H9 (cell line): ENCODE measurements around the gene ATP1A2. TPM values are rescaled to one million over a fixed set of nuclear protein-coding genes. Genes with fewer than 3 reads are reported as not detected.

Experiments used
- DNase-seq: peaks from one replicate; pipeline ENCODE4 v3.0.0-alpha.2; 2017
- H2AFZ ChIP-seq: one replicate; pipeline ENCODE4 v1.6.1; 2013; ENCODE audit warnings: mild to moderate bottlenecking, low read length, control low read depth, moderate library complexity
- H2AK5ac ChIP-seq: 2 replicates; pipeline ENCODE4 v1.6.1; 2013; ENCODE audit warnings: low read length, control low read depth, mixed read lengths; ENCODE audit not compliant: insufficient read length
- H2BK120ac ChIP-seq: one replicate; pipeline ENCODE4 v1.6.1; 2013; ENCODE audit warnings: low read depth, mild to moderate bottlenecking, low read length, control low read depth, inconsistent platforms; ENCODE audit not compliant: poor library complexity, severe bottlenecking
- H2BK12ac ChIP-seq: 2 replicates; pipeline ENCODE4 v1.6.1; 2013; ENCODE audit warnings: low read length, control low read depth, mixed read lengths, low read depth; ENCODE audit not compliant: insufficient read length
- H2BK15ac ChIP-seq: 2 replicates; pipeline ENCODE4 v1.6.1; 2013; ENCODE audit warnings: low read depth, low read length, control low read depth
- H2BK20ac ChIP-seq: one replicate; pipeline ENCODE4 v1.6.1; 2013; ENCODE audit warnings: low read depth, mild to moderate bottlenecking, low read length, control low read depth, inconsistent platforms; ENCODE audit not compliant: poor library complexity, severe bottlenecking
- H2BK5ac ChIP-seq: 2 replicates; pipeline ENCODE4 v1.6.1; 2013; ENCODE audit warnings: low read length, control low read depth, mixed read lengths; ENCODE audit not compliant: insufficient read length
- H3K14ac ChIP-seq: 2 replicates; pipeline ENCODE4 v1.6.1; 2013; ENCODE audit warnings: low read length, control low read depth; ENCODE audit not compliant: insufficient read depth
- H3K18ac ChIP-seq: 2 replicates; pipeline ENCODE4 v1.6.1; 2013; ENCODE audit warnings: low read depth, mild to moderate bottlenecking, mixed read lengths, low read length, control low read depth; ENCODE audit not compliant: insufficient read length
- H3K23ac ChIP-seq: 2 replicates; pipeline ENCODE4 v1.6.1; 2013; ENCODE audit warnings: low read length, control low read depth, mixed read lengths, low read depth; ENCODE audit not compliant: insufficient read length
- H3K23me2 ChIP-seq: 2 replicates; pipeline ENCODE4 v1.6.1; 2013; ENCODE audit warnings: low read depth, mild to moderate bottlenecking, mixed read lengths, low read length, control low read depth; ENCODE audit not compliant: insufficient read length, poor library complexity, severe bottlenecking
- H3K27ac ChIP-seq: 2 replicates; pipeline ENCODE4 v1.5.1; 2013; ENCODE audit warnings: low read length, control low read depth, mixed read lengths, low read depth; ENCODE audit not compliant: insufficient read length
- H3K27me3 ChIP-seq: 2 replicates; pipeline ENCODE4 v1.6.1; 2013; ENCODE audit warnings: low read length, control low read depth, inconsistent platforms; ENCODE audit not compliant: insufficient read depth
- H3K4ac ChIP-seq: 2 replicates; pipeline ENCODE4 v1.6.1; 2013; ENCODE audit warnings: low read depth, mild to moderate bottlenecking, control low read depth, inconsistent platforms, low read length, moderate library complexity
- H3K4me1 ChIP-seq: 2 replicates; pipeline ENCODE4 v1.6.1; 2013; ENCODE audit warnings: low read length, control low read depth, inconsistent platforms; ENCODE audit not compliant: insufficient read depth
- H3K4me2 ChIP-seq: 2 replicates; pipeline ENCODE4 v1.6.1; 2013; ENCODE audit warnings: low read length, control low read depth, mixed read lengths; ENCODE audit not compliant: insufficient read length, insufficient read depth
- H3K56ac ChIP-seq: 2 replicates; pipeline ENCODE4 v1.6.1; 2013; ENCODE audit warnings: low read depth, mild to moderate bottlenecking, mixed read lengths, low read length, control low read depth; ENCODE audit not compliant: insufficient read length
- H3K79me1 ChIP-seq: 2 replicates; pipeline ENCODE4 v1.6.1; 2013; ENCODE audit warnings: low read depth, mild to moderate bottlenecking, moderate library complexity, low read length, control low read depth, inconsistent platforms; ENCODE audit not compliant: insufficient read depth, poor library complexity, severe bottlenecking
- H3K79me2 ChIP-seq: 2 replicates; pipeline ENCODE4 v1.6.1; 2013; ENCODE audit warnings: low read length, control low read depth, inconsistent platforms; ENCODE audit not compliant: insufficient read depth
- H3K9ac ChIP-seq: 2 replicates; pipeline ENCODE4 v1.6.1; 2013; ENCODE audit warnings: low read length, control low read depth, mixed read lengths; ENCODE audit not compliant: insufficient read length; ENCODE audit errors: extremely low read depth
- H3K9me3 ChIP-seq: one replicate; pipeline ENCODE4 v1.6.1; 2013; ENCODE audit warnings: low read depth, low read length, inconsistent platforms; ENCODE audit not compliant: control insufficient read depth
- H3T11ph ChIP-seq: one replicate; pipeline ENCODE4 v1.6.1; 2013; ENCODE audit warnings: mild to moderate bottlenecking, low read length, control low read depth, inconsistent platforms
- H4K20me1 ChIP-seq: one replicate; pipeline ENCODE4 v1.6.1; 2013; ENCODE audit not compliant: control insufficient read depth, insufficient read length, insufficient read depth
- H4K5ac ChIP-seq: 2 replicates; pipeline ENCODE4 v1.6.1; 2013; ENCODE audit warnings: low read depth, mild to moderate bottlenecking, mixed read lengths, low read length, control low read depth; ENCODE audit not compliant: insufficient read length
- H4K8ac ChIP-seq: replicated peaks from 2 replicates; pipeline ENCODE4 v1.6.1; 2013; ENCODE audit warnings: low read length, control low read depth, mixed read lengths, low read depth; ENCODE audit not compliant: insufficient read length
- H4K91ac ChIP-seq: 2 replicates; pipeline ENCODE4 v1.6.1; 2013; ENCODE audit warnings: low read depth, mild to moderate bottlenecking, moderate library complexity, mixed read lengths, low read length, control low read depth; ENCODE audit not compliant: insufficient read length
- H3K27ac Mint-ChIP-seq, 3 experiments: 2 replicates in 2 of 3; 3 replicates in 1 of 3; pipeline ENCODE4 v1.8.0; 2020 to 2021; ENCODE audit warnings: mixed read lengths in 3 of 3, mild to moderate bottlenecking in 1 of 3, moderate library complexity in 1 of 3
- H3K27me3 Mint-ChIP-seq: 2 replicates; pipeline ENCODE4 v1.8.0; 2021; ENCODE audit warnings: low read depth, mild to moderate bottlenecking, moderate library complexity, mixed read lengths
- H3K36me3 Mint-ChIP-seq, 3 experiments: 2 replicates in 2 of 3; 3 replicates in 1 of 3; pipeline ENCODE4 v1.8.0; 2020 to 2021; ENCODE audit warnings: low read depth in 3 of 3, mixed read lengths in 3 of 3; ENCODE audit not compliant: insufficient read depth in 1 of 3
- H3K4me1 Mint-ChIP-seq, 2 experiments: 2 replicates each; pipeline ENCODE4 v1.8.0; 2020; ENCODE audit warnings: mixed read lengths in 2 of 2
- H3K4me3 Mint-ChIP-seq, 2 experiments: 2 replicates in 1 of 2; 3 replicates in 1 of 2; pipeline ENCODE4 v1.8.0; 2020 to 2021; ENCODE audit warnings: mild to moderate bottlenecking in 2 of 2, mixed read lengths in 2 of 2, moderate library complexity in 1 of 2
- H3K9me3 Mint-ChIP-seq, 2 experiments: 2 replicates in 1 of 2; 3 replicates in 1 of 2; pipeline ENCODE4 v1.8.0; 2020; ENCODE audit warnings: mild to moderate bottlenecking in 2 of 2, mixed read lengths in 2 of 2, moderate library complexity in 1 of 2
- WGBS: extraction: QIAGEN DNeasy Blood & Tissue Kit; methylation state at CpG from one replicate; pipeline ENCODE4 v1.1.7; 2013; ENCODE audit warnings: missing lambda C conversion rate, low lambda C conversion rate, mixed read lengths; ENCODE audit not compliant: insufficient read length; ENCODE audit errors: extremely low coverage; 5-methylcytosine and 5-hydroxymethylcytosine counted together
- total RNA-seq: library from RNA; stranded (reverse); gene quantifications from 2 replicates; pipeline ENCODE4 v1.2.1, GENCODE V29; 2021
- TF ChIP-seq, protein P1 (sequence below): fragments of 200-600 bp; sonication (generic); conservative IDR thresholded peaks from 3 replicates; pipeline ENCODE4 v1.8.0; 2021; ENCODE audit warnings: antibody characterized with exemption, mild to moderate bottlenecking

ATP1A2 gene
- total RNA-seq, 1 experiment from 2014 or later = 3.0 TPM

DNA sequence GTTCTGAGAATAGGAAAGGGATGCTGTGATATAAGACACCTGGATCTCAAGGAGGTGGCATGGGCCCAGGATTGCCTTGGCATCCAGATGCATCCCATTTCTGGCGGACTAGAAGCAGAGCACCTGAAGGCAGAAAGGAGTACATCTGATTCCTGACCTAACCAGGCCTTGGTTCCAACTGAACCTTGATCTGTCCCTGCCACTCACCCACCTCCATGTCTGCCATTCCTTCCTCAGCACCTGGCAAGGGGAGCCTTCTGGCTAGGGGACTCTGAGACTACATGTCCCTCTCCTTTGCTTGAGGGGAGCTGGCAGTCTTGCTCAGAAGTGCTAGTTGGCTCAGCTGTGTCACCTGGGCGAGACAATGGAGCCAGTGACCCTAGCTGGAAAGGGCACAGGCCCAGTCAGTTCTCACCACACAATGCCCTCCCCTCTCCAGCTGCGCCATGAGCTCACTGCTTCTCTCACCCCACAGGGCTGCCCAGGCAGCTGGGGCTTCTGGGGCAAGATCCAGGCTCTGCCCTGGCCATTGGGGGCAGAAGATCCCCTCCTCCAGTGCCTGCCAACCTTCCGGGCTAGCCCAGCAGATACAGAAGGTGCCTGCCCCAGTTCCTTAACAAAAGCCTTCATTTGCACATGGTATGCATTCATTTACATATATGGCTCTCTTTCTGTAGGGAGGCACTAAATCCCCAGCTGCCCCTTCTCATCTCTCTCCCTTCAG, 20.0 kb upstream of the ATP1A2 start:
- Histone ChIP-seq H2BK120ac (no peak overlapping the region), H2BK20ac (no peak overlapping the region), H2BK15ac (no peak overlapping the region), H4K5ac (no peak overlapping the region), H3K4me1 (peaks cover 19% of the 10 kb centered on the region), H3K23ac (no peak overlapping the region), H4K91ac (no peak overlapping the region), H3K27ac (no peak overlapping the region), H3K18ac (peak overlapping the region; percentile 66), H3K27me3 (no peaks in the 10 kb centered on the region), H3K4me2 (peak overlapping the region; percentile 72), H3K79me1 (no peaks in the 10 kb centered on the region), H3K23me2 (peaks cover 12% of the 10 kb centered on the region), H3K56ac (no peak overlapping the region), H3K9ac (no peak overlapping the region), H2BK5ac (no peak overlapping the region), H3T11ph (no peak overlapping the region), H2BK12ac (peak overlapping the region; percentile 24), H4K8ac (no peak overlapping the region), H3K14ac (0 out of 2 replicates have a peak overlapping the region, but pooled peaks have one; percentile 65), H2AK5ac (peak overlapping the region; percentile 23), H4K20me1 (no peaks in the 10 kb centered on the region), H2AFZ (no peak overlapping the region), H3K79me2 (peaks cover 3% of the 10 kb centered on the region; the same call in 1 of the 2 replicates), H3K4ac (no peak overlapping the region), H3K9me3 (no peaks in the 10 kb centered on the region)
- Mint-ChIP-seq H3K36me3 (peaks cover 10 to 34% (median 31%) of the 10 kb centered on the region in 3 experiments), H3K27ac (peak overlapping the region; percentile 80 to 93 (median 89)), H3K9me3 (no peaks in the 10 kb centered on the region), H3K4me1 (peaks cover 39 to 43% of the 10 kb centered on the region in 2 experiments), H3K27me3 (peaks cover 2% of the 10 kb centered on the region; the same call in 1 of the 2 replicates), H3K4me3 (peak overlapping the region; percentile 27 to 87)
- peak; percentile 86 for DNase-seq
- TF ChIP-seq, protein P1, sequence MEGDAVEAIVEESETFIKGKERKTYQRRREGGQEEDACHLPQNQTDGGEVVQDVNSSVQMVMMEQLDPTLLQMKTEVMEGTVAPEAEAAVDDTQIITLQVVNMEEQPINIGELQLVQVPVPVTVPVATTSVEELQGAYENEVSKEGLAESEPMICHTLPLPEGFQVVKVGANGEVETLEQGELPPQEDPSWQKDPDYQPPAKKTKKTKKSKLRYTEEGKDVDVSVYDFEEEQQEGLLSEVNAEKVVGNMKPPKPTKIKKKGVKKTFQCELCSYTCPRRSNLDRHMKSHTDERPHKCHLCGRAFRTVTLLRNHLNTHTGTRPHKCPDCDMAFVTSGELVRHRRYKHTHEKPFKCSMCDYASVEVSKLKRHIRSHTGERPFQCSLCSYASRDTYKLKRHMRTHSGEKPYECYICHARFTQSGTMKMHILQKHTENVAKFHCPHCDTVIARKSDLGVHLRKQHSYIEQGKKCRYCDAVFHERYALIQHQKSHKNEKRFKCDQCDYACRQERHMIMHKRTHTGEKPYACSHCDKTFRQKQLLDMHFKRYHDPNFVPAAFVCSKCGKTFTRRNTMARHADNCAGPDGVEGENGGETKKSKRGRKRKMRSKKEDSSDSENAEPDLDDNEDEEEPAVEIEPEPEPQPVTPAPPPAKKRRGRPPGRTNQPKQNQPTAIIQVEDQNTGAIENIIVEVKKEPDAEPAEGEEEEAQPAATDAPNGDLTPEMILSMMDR = no peak
- WGBS = no CpG with 5 or more reads among the region's 4 CpGs
